ENCODE measurements around the gene THSD7B.

- no peak for TF ChIP-seq CTCF (IDR thresholded peaks at IDR 0.05; ENCODE audit: low read length)
- TF ChIP-seq EZH2 (IDR thresholded peaks at IDR 0.05; ENCODE audit: borderline replicate concordance, low read length) = no peak
Observed at GRCh38 chr2:137380610-137381009, 615.3 kb downstream of the THSD7B start.
